Measurements from ENCODE around the gene CUL2.

GRCh38 chr10:35058134-35058533, 32.0 kb downstream of the CUL2 start:
- TF ChIP-seq CTCF (IDR thresholded peaks at IDR 0.05) (no peak), POLR2A (IDR thresholded peaks at IDR 0.05) (no peak)
